B cell (primary cell): Measurements from ENCODE around the gene GLCE. TPM values are rescaled to one million over a fixed set of nuclear protein-coding genes. Genes with fewer than 3 reads are reported as not detected.

Experiments used
- ATAC-seq: fragments of 200-7000 bp; cut with Tn5 transposase; one replicate; pipeline ENCODE4 v1.10.0; 2021; ENCODE audit warnings: low read depth, mild to moderate bottlenecking, moderate number of reproducible peaks, moderate library complexity
- CTCF ChIA-PET: fragments of 350-600 bp; sonication (Branson Sonifier 250); formaldehyde crosslinking; loops from one replicate; lab custom pipeline; 2021; ENCODE audit warnings: antibody characterized with exemption, inconsistent platforms; lab: Charles Lee
- POLR2A ChIA-PET: fragments of 350-600 bp; sonication (Branson Sonifier 250); formaldehyde crosslinking; loops from one replicate; lab custom pipeline; 2021; ENCODE audit warnings: antibody characterized with exemption; lab: Charles Lee
- DNase-seq: peaks from one replicate; pipeline ENCODE4 v3.0.0; 2013
- H2AFZ ChIP-seq: 2 replicates; pipeline ENCODE4 v1.6.1; 2012; ENCODE audit warnings: mild to moderate bottlenecking, low read depth, low read length; ENCODE audit not compliant: insufficient read depth, poor library complexity, severe bottlenecking
- H3K27ac ChIP-seq, 2 donors: 1 replicate in 1 of 2; 2 replicates in 1 of 2; pipeline ENCODE4 v1.5.1; 2012 to 2013; ENCODE audit warnings: low read length in 2 of 2, mild to moderate bottlenecking in 2 of 2, moderate library complexity in 1 of 2
- H3K27me3 ChIP-seq, 4 experiments: fragments of 200-600 bp in 1 of 4; sonication (generic) in 1 of 4; replicated peaks in 1 of 4; 1 replicate in 2 of 4; 2 replicates in 2 of 4; pipeline versions ENCODE4 v1.6.1 to v1.7.0; 2013 to 2016; ENCODE audit warnings: low read length in 3 of 4, mild to moderate bottlenecking in 2 of 4, mixed read lengths in 1 of 4, moderate library complexity in 1 of 4; ENCODE audit not compliant: insufficient read depth in 4 of 4, control insufficient read depth in 3 of 4; ENCODE audit errors: control extremely low read depth in 1 of 4
- H3K36me3 ChIP-seq, 2 experiments: replicated peaks in 1 of 2; 1 replicate in 1 of 2; 2 replicates in 1 of 2; pipeline versions ENCODE4 v1.6.1 to v1.7.1; 2013; ENCODE audit warnings: low read length in 1 of 2; ENCODE audit not compliant: insufficient read depth in 2 of 2, control insufficient read depth in 1 of 2; ENCODE audit errors: control extremely low read depth in 1 of 2, extremely low read depth in 1 of 2
- H3K4me1 ChIP-seq, 2 donors: fragments of 200-600 bp in 1 of 2; sonication (generic) in 1 of 2; 1 replicate in 1 of 2; 2 replicates in 1 of 2; pipeline versions ENCODE4 v1.5.1 to v1.6.1; 2013 to 2017; ENCODE audit warnings: low read length in 2 of 2; ENCODE audit not compliant: control insufficient read depth in 2 of 2, insufficient read depth in 2 of 2
- H3K4me2 ChIP-seq: replicated peaks from 2 replicates; pipeline ENCODE3; 2012; ENCODE audit warnings: mild to moderate bottlenecking, low read depth, low read length; ENCODE audit not compliant: poor library complexity, severe bottlenecking
- H3K4me3 ChIP-seq, 5 experiments: fragments of 200-600 bp in 1 of 5; sonication (generic) in 1 of 5; 1 replicate in 3 of 5; 2 replicates in 2 of 5; pipeline versions ENCODE4 v1.5.1 to v1.7.0; 2011 to 2016; ENCODE audit warnings: low read length in 4 of 5, mild to moderate bottlenecking in 4 of 5, low read depth in 2 of 5, control low read depth in 1 of 5, moderate library complexity in 1 of 5; ENCODE audit not compliant: insufficient read depth in 1 of 5; ENCODE audit errors: control extremely low read depth in 1 of 5, extremely low read depth in 1 of 5
- H3K79me2 ChIP-seq: fragments of 200-600 bp; sonication (generic); one replicate; pipeline ENCODE4 v1.6.0; 2016; ENCODE audit warnings: low read length; ENCODE audit not compliant: control insufficient read depth, insufficient read depth
- H3K9ac ChIP-seq: fragments of 200-600 bp; sonication (generic); 2 replicates; pipeline ENCODE4 v1.6.1; 2017; ENCODE audit warnings: mild to moderate bottlenecking, low read length, moderate library complexity
- H3K9me3 ChIP-seq, 3 donors: one replicate each; pipeline versions ENCODE4 v1.6.1 to v1.7.1; 2013; ENCODE audit warnings: low read length in 2 of 3; ENCODE audit not compliant: control insufficient read depth in 2 of 3, insufficient read depth in 1 of 3; ENCODE audit errors: control extremely low read depth in 1 of 3
- H4K20me1 ChIP-seq: 2 replicates; pipeline ENCODE4 v1.6.0; 2012; ENCODE audit warnings: mild to moderate bottlenecking, low read length; ENCODE audit not compliant: insufficient read depth, control insufficient read depth, poor library complexity, severe bottlenecking
- H3K27ac Mint-ChIP-seq: one replicate; pipeline ENCODE4 v1.8.0; 2021; ENCODE audit warnings: mixed read lengths
- H3K27me3 Mint-ChIP-seq: one replicate; pipeline ENCODE4 v1.8.0; 2021; ENCODE audit warnings: mixed read lengths
- H3K4me1 Mint-ChIP-seq: one replicate; pipeline ENCODE4 v1.8.0; 2021; ENCODE audit warnings: mixed read lengths
- H3K4me3 Mint-ChIP-seq: one replicate; pipeline ENCODE4 v1.8.0; 2021; ENCODE audit warnings: mixed read lengths
- H3K9me3 Mint-ChIP-seq: one replicate; pipeline ENCODE4 v1.8.0; 2022; ENCODE audit warnings: mixed read lengths; ENCODE audit not compliant: insufficient read depth
- CTCF ChIP-seq: fragments of 200-600 bp; IDR thresholded peaks from one replicate; pipeline ENCODE4 v1.8.0; 2022; ENCODE audit warnings: antibody characterized with exemption, mild to moderate bottlenecking
- EZH2 ChIP-seq: IDR thresholded peaks from 2 replicates; pipeline ENCODE4 v1.6.1; 2012; ENCODE audit warnings: borderline replicate concordance, low read depth, mild to moderate bottlenecking, moderate library complexity, low read length; ENCODE audit not compliant: insufficient read depth, poor library complexity, severe bottlenecking
- WGBS: methylation state at CpG from one replicate; pipeline ENCODE4 v1.1.5; 2013; ENCODE audit warnings: missing lambda C conversion rate; ENCODE audit not compliant: insufficient coverage; 5-methylcytosine and 5-hydroxymethylcytosine counted together
- intact Hi-C: fragments of 100-400 bp; cut with micrococcal nuclease; formaldehyde crosslinking; loops from one replicate; pipeline ENCODE4 v1.10.0; 2022
- polyA plus RNA-seq: library from polyadenylated mRNA; depleted of rRNA; stranded (reverse); fragments of >200 nt; gene quantifications from 2 replicates; pipeline ENCODE4 v1.2.3, GENCODE V29; 2012
- total RNA-seq, 2 donors: library from RNA; stranded (reverse); fragments of 120-200 nt in 1 of 2; gene quantifications; 1 replicate in 1 of 2; 2 replicates in 1 of 2; pipeline versions ENCODE4 v1.2.3 to v1.2.4, GENCODE V29; 2013 to 2022

The GLCE gene
- total and polyA plus RNA-seq, 2 donors (not counting 1 experiment from before 2014, with no cell fraction given), result 3.0 to 5.3 TPM

GRCh38 chr15:69140306-69140705 is 20.1 kb upstream of the GLCE start:
- Histone ChIP-seq H4K20me1 (no peaks in the 10 kb centered on the region), H3K79me2 (no peaks in the 10 kb centered on the region), H3K9ac (no peak overlapping the region), H3K4me2 (no peak overlapping the region), H3K36me3 (no peaks in the 10 kb centered on the region), H2AFZ (no peak overlapping the region), H3K4me3 (no peak overlapping the region), H3K9me3 (peaks cover 0 to 2% (median 0%) of the 10 kb centered on the region in 3 donors), H3K27me3 (peaks cover 0 to 10% (median 5%) of the 10 kb centered on the region in 4 experiments), H3K4me1 (no peaks in the 10 kb centered on the region), H3K27ac (no peak overlapping the region)
- H3K4me1 Mint-ChIP-seq, result no peaks in the 10 kb centered on the region
- ATAC-seq, result no peak
- no peak overlapping the region for H3K4me3 Mint-ChIP-seq
- no peaks in the 10 kb centered on the region for H3K9me3 Mint-ChIP-seq
- POLR2A ChIA-PET, result no interaction called here
- no peak overlapping the region for H3K27ac Mint-ChIP-seq
- peaks cover 69% of the 10 kb centered on the region for H3K27me3 Mint-ChIP-seq
- WGBS, result 98% methylated on average over 11 of the region's 13 CpGs
- no peak for TF ChIP-seq CTCF
- no peak for TF ChIP-seq EZH2
- DNase-seq, result no peak
- intact Hi-C loops, result no loop called here
- CTCF ChIA-PET, result no interaction called here

GRCh38 chr15:69141286-69141701 is 19.1 kb upstream of the GLCE start:
- Histone ChIP-seq H3K9me3 (peaks cover 0 to 2% (median 0%) of the 10 kb centered on the region in 3 donors), H3K27ac (no peak overlapping the region), H3K4me1 (no peaks in the 10 kb centered on the region), H4K20me1 (no peaks in the 10 kb centered on the region), H3K79me2 (no peaks in the 10 kb centered on the region), H3K4me2 (no peak overlapping the region), H3K9ac (no peak overlapping the region), H3K27me3 (peaks cover 0 to 12% (median 6%) of the 10 kb centered on the region in 4 experiments), H2AFZ (no peak overlapping the region), H3K36me3 (no peaks in the 10 kb centered on the region), H3K4me3 (no peak overlapping the region)
- 90% methylated on average over 2 of the region's 3 CpGs for whole genome bisulfite sequencing
- ChIA-PET CTCF (no interaction called here), POLR2A (no interaction called here)
- TF ChIP-seq CTCF, result no peak
- TF ChIP-seq EZH2, result no peak
- ATAC-seq (no peak), DNase-seq (no peak)
- Mint-ChIP-seq H3K27ac (no peak overlapping the region), H3K4me1 (no peaks in the 10 kb centered on the region), H3K27me3 (peaks cover 76% of the 10 kb centered on the region), H3K4me3 (no peak overlapping the region), H3K9me3 (no peaks in the 10 kb centered on the region)
- intact Hi-C loops, result no loop called here
